K562 (cell line): Measurements from ENCODE around the gene ING4. TPM values are rescaled to one million over a fixed set of nuclear protein-coding genes. Genes with fewer than 3 reads are reported as not detected.

Experiments
- ATF6 ChIP-seq: sonication (generic); formaldehyde crosslinking; IDR thresholded peaks from 2 replicates; pipeline ENCODE4 v1.4.0; 2020; ENCODE audit warnings: mild to moderate bottlenecking, missing genetic modification reagents
- FUS ChIP-seq: fragments of 200-400 bp; formaldehyde crosslinking; optimal IDR thresholded peaks from 2 replicates; pipeline ENCODE3; 2017; ENCODE audit warnings: low read depth, low read length
- HDAC2 ChIP-seq: fragments of 450-650 bp; IDR thresholded peaks from 2 replicates; pipeline ENCODE4 v1.6.1; 2016; ENCODE audit warnings: mild to moderate bottlenecking
- NCOA6 ChIP-seq: fragments of 450-650 bp; IDR thresholded peaks from 2 replicates; pipeline ENCODE4 v1.6.1; 2017; ENCODE audit warnings: mild to moderate bottlenecking
- NR2F6 ChIP-seq: fragments of 450-650 bp; formaldehyde crosslinking; IDR thresholded peaks from 2 replicates; pipeline ENCODE4 v1.4.0; 2020; ENCODE audit warnings: mild to moderate bottlenecking
- RBM39 ChIP-seq: fragments of 200-400 bp; formaldehyde crosslinking; optimal IDR thresholded peaks from 2 replicates; pipeline ENCODE3; 2018; ENCODE audit warnings: low read depth, low read length
- SIN3A ChIP-seq, 2 experiments: fragments of 150-350 bp in 1 of 2; IDR thresholded peaks; 2 replicates each; pipeline ENCODE4 v1.6.1; 2011 to 2016; ENCODE audit warnings: borderline replicate concordance in 2 of 2, low read depth in 2 of 2, low read length in 2 of 2, mild to moderate bottlenecking in 2 of 2, moderate library complexity in 2 of 2; ENCODE audit not compliant: control insufficient read depth in 1 of 2
- THAP12 ChIP-seq: fragments of 250-450 bp; sonication (Bioruptor Pico); IDR thresholded peaks from 2 replicates; pipeline ENCODE4 v1.9.0; 2021; ENCODE audit warnings: mild to moderate bottlenecking, inconsistent platforms
- ZBTB40 ChIP-seq, 2 experiments: fragments of 450-650 bp in 1 of 2; sonication (generic) in 1 of 2; formaldehyde crosslinking in 1 of 2; IDR thresholded peaks; 2 replicates each; pipeline versions ENCODE4 v1.7.1 to v1.9.0; 2016 to 2022; ENCODE audit warnings: inconsistent platforms in 1 of 2, mild to moderate bottlenecking in 1 of 2, missing genetic modification reagents in 1 of 2
- polyA plus RNA-seq, 8 experiments: library from polyadenylated mRNA; depleted of rRNA in 4 of 8; stranded (reverse) in 5 of 8; unstranded in 3 of 8; fragments of >200 nt; fragmentation: Nextera tagmentation in 2 of 8; fragmentation: Illumina TruSeq in 1 of 8; extraction: Ambion mirVana in 2 of 8; extraction: Trizol in 1 of 8; gene quantifications; 2 replicates each; pipeline versions ENCODE4 v1.2.1 to v1.2.3, GENCODE V29; 2011 to 2014; ENCODE audit warnings: inconsistent platforms in 1 of 8, missing spikeins in 1 of 8
- total RNA-seq, 7 experiments: library from RNA; depleted of rRNA in 6 of 7; stranded (reverse); fragments of >200 nt in 6 of 7; fragmentation: Illumina TruSeq in 2 of 7; extraction: Trizol in 2 of 7; gene quantifications; 2 replicates each; pipeline versions ENCODE4 v1.2.1 to v1.2.3, GENCODE V29; 2011 to 2021; ENCODE audit warnings: low replicate concordance in 1 of 7

Gene ING4
- total and polyA plus RNA-seq, 9 of the 15 experiments (the other 6 are each of a cell fraction or from before 2014, with no cell fraction given) = 6.6 to 30.2 (median 15.7) TPM

GRCh38 chr12:6613776-6614512 is 49.0 kb downstream of the ING4 start (continued):
- TF ChIP-seq ZBTB40 (IDR thresholded peaks at IDR 0.05) = no peak
- no peak for TF ChIP-seq ZBTB40 (CRISPR knock-in tag; IDR thresholded peaks at IDR 0.05)
- no peak for TF ChIP-seq RBM39
- TF ChIP-seq HDAC2 = no peak
- no peak for TF ChIP-seq THAP12 (CRISPR knock-in tag)
- no peak for TF ChIP-seq NCOA6
- no peak for TF ChIP-seq FUS
- TF ChIP-seq ATF6 (CRISPR knock-in tag) = no peak
- peak in 1 of 2 experiments; percentile 51; a peak in 1 of 4 replicates for TF ChIP-seq SIN3A (IDR thresholded peaks at IDR 0.05; ENCODE audit: borderline replicate concordance in 2 of 2, control insufficient read depth in 1 of 2, low read depth in 2 of 2, low read length in 2 of 2)
- TF ChIP-seq NR2F6 (CRISPR knock-in tag) = no peak
